Measurements from ENCODE around the gene ADNP.

ADNP gene

DNA sequence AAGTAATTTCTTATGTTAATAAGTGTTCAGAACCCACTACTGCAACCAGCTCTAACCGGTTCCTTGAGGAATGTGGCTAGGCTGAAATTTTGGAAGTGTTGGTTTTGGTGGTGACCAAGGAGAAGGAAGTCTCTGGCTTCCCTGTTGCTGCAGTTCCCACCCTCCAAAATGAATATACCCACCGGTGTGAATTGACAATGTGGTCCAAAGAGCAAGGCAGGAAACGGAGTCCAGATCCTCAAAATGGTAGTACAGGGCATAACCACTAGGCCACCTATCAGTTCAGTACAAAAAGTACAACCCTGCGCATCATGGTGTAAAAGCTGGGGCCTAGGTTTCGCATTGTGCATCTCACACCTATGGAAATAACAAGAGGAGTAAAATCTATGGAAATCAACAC lies 2.8 kb downstream of the ADNP start:
- Histone ChIP-seq H3K9ac (peak overlapping the region in 1 of 11 experiments; percentile 46; a peak in 3 of 22 replicates), H3K36me3 (peaks cover 20 to 69% (median 58%) of the 10 kb centered on the region in 11 experiments; a peak in 21 of 22 replicates), H3K4me2 (peak overlapping the region; percentile 84 to 95 (median 86)), H3K4me3 (peak overlapping the region; percentile 95 to 100 (median 99); a peak in 18 of 20 replicates), H3K27ac (peak overlapping the region in 2 of 11 experiments; percentile 99; a peak in 2 of 22 replicates), H4K20me1 (peaks cover 48 to 65% (median 58%) of the 10 kb centered on the region in 11 experiments), H3K27me3 (no peaks in the 10 kb centered on the region), H3K9me3 (replicated peaks in 1 of 11) (no peaks in the 10 kb centered on the region), H3K4me1 (peaks cover 52 to 72% (median 63%) of the 10 kb centered on the region in 10 experiments)
- TF ChIP-seq Cebpa-rat (IDR thresholded peaks at IDR 0.05): no peak

DNA sequence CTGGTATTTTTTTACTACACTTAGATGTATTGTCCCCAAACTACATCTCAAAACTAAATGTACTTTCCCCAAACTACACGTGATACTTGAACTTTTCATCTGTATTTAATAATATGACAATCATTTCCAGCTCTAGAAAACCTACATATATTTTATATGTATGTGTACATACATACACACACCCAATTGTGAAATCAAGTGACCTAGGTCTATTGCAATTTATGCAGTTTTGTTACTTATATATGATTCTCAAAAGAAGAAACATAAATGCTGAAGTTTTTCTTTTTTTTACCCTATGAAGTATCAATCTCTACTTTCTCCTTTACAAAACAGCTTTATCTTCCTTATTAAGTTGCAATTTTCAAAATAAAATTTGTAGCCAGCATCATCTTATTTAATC lies 4.7 kb downstream of the ADNP start:
- Histone ChIP-seq H3K4me1 (peaks cover 64 to 80% (median 73%) of the 10 kb centered on the region in 10 experiments), H3K27me3 (no peaks in the 10 kb centered on the region), H3K9ac (no peak overlapping the region), H3K4me3 (no peak overlapping the region), H3K9me3 (replicated peaks in 1 of 11) (no peaks in the 10 kb centered on the region), H4K20me1 (peaks cover 68 to 85% (median 77%) of the 10 kb centered on the region in 11 experiments), H3K4me2 (peak overlapping the region in 4 of 11 experiments; percentile 43 to 89 (median 69); a peak in 8 of 22 replicates), H3K27ac (no peak overlapping the region), H3K36me3 (peaks cover 17 to 82% (median 72%) of the 10 kb centered on the region in 11 experiments; a peak in 21 of 22 replicates)
- no peak for TF ChIP-seq Cebpa-rat (IDR thresholded peaks at IDR 0.05)

DNA sequence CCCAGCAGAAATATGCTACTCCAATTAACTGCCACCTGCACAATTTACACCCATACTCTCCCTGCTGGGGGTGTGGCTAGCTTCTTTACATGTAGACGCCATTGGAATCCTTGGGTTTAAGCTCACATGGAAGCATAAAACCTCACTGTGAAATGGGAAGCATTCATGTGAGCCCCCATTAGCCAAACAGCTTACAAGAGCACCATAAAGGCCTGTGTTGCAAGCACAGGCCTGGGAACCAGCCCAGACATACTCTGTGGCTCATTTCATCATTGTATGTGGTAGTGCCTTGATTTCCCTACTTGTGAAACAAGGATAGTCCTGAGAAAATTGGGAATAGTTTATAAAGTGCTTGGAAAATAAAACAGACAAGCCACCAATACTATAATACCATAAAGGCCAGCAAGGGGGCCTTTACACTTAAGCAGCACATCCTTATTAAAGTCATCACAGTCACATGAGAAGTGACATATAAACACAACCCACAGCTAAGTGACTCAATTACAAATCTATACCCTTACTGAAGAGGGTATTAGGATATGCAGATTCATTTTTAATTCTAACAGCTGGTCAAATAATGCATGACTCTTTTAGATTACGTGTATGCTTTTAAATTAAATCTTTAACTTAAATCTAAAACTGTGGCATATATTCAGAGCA lies 6.8 kb downstream of the ADNP start:
- peaks cover 89 to 100% (median 99%) of the 10 kb centered on the region in 11 experiments for H4K20me1 ChIP-seq
- H3K36me3 ChIP-seq: peaks cover 22 to 100% (median 88%) of the 10 kb centered on the region in 11 experiments
- H3K4me1 ChIP-seq: peaks cover 69 to 98% (median 94%) of the 10 kb centered on the region in 10 experiments

DNA sequence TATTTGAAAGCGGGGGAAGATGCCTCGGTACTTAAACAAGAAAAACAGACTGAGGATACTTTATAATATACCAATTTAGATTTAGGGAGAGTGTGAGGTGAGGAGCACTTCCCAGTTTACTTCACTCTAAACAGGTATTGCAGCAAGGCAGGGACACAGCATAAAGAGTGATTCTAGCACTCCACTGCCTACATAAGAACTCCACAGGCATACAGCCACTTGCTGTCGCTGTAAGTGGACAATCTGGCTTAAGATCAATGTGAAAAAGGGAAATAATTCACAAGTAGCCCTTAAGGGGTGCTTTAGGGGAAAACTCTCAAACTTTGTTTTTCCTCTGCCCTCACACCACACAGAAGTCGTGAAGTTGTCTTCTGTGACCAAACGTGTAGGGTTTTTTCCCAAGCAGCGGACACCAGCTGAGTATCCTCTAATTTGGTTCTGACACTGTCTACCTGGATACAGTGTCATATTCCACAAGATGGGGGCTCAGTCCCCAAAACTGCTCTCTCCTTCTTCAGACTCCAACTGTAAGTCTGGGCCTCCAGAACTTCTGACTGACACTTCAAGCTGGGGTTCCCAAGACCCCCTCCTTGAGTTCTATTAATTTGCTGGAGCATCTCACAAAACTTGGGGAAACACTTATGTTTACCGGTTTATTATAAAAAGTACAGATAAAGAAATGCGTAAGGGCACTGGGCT lies 9.3 kb downstream of the ADNP start:
- Histone ChIP-seq H3K27me3 (no peaks in the 10 kb centered on the region), H3K4me3 (no peak overlapping the region), H3K4me2 (peak overlapping the region; percentile 32 to 84 (median 53)), H4K20me1 (peaks cover 93 to 100% (median 100%) of the 10 kb centered on the region in 11 experiments), H3K9ac (peak overlapping the region in 8 of 11 experiments; percentile 16 to 62 (median 32); a peak in 9 of 22 replicates), H3K9me3 (replicated peaks in 1 of 11) (no peaks in the 10 kb centered on the region), H3K36me3 (peaks cover 19 to 92% (median 78%) of the 10 kb centered on the region in 11 experiments), H3K27ac (peak overlapping the region in 9 of 11 experiments; percentile 22 to 59 (median 37); a peak in 16 of 22 replicates), H3K4me1 (peaks cover 74 to 99% (median 94%) of the 10 kb centered on the region in 10 experiments)
- no peak for TF ChIP-seq Cebpa-rat (IDR thresholded peaks at IDR 0.05)

More for the DNA sequence above, 6.8 kb downstream of the ADNP start:
- Histone ChIP-seq H3K27ac (peak overlapping the region in 2 of 11 experiments; percentile 6 to 7; a peak in 1 of 22 replicates), H3K27me3 (no peaks in the 10 kb centered on the region), H3K4me3 (no peak overlapping the region), H3K4me2 (peak overlapping the region; percentile 20 to 84 (median 53)), H3K9me3 (replicated peaks in 1 of 11) (no peaks in the 10 kb centered on the region), H3K9ac (0 out of 22 replicates have a peak overlapping the region, but pooled peaks of 1 of the 11 experiments have one; percentile 13)
- no peak for TF ChIP-seq Cebpa-rat (IDR thresholded peaks at IDR 0.05)

DNA sequence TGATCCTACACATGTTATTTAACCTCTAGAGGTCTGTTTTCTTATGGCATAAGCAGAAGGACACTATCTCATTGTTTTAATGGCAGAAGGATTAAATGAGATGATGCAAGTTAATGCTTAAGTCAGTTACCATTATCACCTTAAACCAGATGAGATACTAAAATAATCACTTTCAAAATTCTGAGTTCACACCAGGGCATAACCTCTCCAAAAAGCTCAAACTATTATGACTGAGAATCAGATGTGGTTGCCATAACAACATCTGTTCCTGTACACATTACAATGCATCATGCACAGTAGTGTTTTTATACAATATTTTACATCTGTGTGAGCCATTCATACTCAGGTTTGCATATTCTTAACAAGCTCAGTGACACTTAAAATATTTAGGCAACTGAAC lies 10.2 kb downstream of the ADNP start:
- Histone ChIP-seq H3K9ac (no peak overlapping the region), H3K27ac (peak overlapping the region in 1 of 11 experiments; percentile 34; a peak in 2 of 22 replicates), H3K4me2 (peak overlapping the region in 2 of 11 experiments; percentile 30 to 84; a peak in 2 of 22 replicates), H3K4me1 (peaks cover 82 to 99% (median 97%) of the 10 kb centered on the region in 10 experiments), H3K36me3 (peaks cover 19 to 92% (median 78%) of the 10 kb centered on the region in 11 experiments), H3K4me3 (no peak overlapping the region), H3K27me3 (no peaks in the 10 kb centered on the region), H3K9me3 (replicated peaks in 1 of 11) (no peaks in the 10 kb centered on the region), H4K20me1 (peaks cover 100% of the 10 kb centered on the region in 11 experiments)
- TF ChIP-seq Cebpa-rat (IDR thresholded peaks at IDR 0.05): no peak

DNA sequence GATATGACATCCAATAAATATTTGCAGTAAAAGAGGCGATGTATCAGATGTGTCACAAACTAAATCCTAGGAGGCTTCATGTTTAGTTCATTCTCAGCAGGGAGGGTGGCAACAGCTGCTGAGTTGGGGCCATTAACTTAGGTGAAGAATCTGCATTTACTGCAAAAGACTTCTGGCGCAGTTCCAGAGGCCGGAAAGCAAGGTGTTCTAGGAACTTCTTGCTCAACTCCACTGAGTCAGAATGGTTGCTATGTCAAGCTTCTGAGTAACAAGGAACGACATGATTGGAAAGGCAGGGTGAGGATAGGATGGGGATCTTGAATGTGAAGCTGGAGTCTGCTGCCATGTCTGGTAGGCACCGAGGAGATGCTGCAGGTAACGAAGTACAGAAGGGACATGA lies 11.7 kb downstream of the ADNP start:
- Histone ChIP-seq H3K9me3 (replicated peaks in 1 of 11) (no peaks in the 10 kb centered on the region), H3K9ac (no peak overlapping the region), H3K27ac (no peak overlapping the region), H3K36me3 (peaks cover 12 to 91% (median 66%) of the 10 kb centered on the region in 11 experiments), H3K4me3 (no peak overlapping the region), H4K20me1 (peaks cover 100% of the 10 kb centered on the region in 11 experiments), H3K27me3 (no peaks in the 10 kb centered on the region), H3K4me2 (peak overlapping the region; percentile 6 to 51 (median 27); a peak in 15 of 22 replicates), H3K4me1 (peaks cover 70 to 97% (median 95%) of the 10 kb centered on the region in 10 experiments)
- no peak for TF ChIP-seq Cebpa-rat (IDR thresholded peaks at IDR 0.05)

DNA sequence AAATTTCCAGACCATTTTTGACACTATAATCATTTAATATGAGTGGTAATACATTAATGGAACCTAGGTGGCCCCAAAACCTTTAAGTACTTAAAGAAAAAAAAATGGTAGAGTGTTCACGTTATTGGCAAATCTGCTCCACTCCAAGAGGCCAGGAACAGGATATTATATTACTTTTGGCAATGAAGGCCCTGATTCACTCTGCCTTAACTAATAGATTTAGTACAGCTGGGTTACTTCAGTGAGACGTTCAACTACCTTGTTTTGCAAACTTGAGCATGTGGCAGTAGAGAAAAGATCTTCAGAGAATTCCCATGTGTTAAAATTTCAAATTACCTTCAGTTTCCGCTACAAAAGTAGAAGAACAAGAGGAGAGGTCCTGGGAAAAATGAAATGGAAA lies 12.8 kb downstream of the ADNP start:
- H3K4me3 ChIP-seq: no peak overlapping the region
- peaks cover 100% of the 10 kb centered on the region in 11 experiments for H4K20me1 ChIP-seq
- peak overlapping the region in 10 of 11 experiments; percentile 30 to 63 (median 52); a peak in 15 of 22 replicates for H3K4me2 ChIP-seq
- H3K9me3 ChIP-seq (replicated peaks in 1 of 11): no peaks in the 10 kb centered on the region
- H3K36me3 ChIP-seq: peaks cover 16 to 91% (median 65%) of the 10 kb centered on the region in 11 experiments
- no peak overlapping the region for H3K9ac ChIP-seq
- TF ChIP-seq Cebpa-rat (IDR thresholded peaks at IDR 0.05): no peak
- H3K27ac ChIP-seq: no peak overlapping the region
- no peaks in the 10 kb centered on the region for H3K27me3 ChIP-seq
- H3K4me1 ChIP-seq: peaks cover 71 to 97% (median 91%) of the 10 kb centered on the region in 10 experiments

DNA sequence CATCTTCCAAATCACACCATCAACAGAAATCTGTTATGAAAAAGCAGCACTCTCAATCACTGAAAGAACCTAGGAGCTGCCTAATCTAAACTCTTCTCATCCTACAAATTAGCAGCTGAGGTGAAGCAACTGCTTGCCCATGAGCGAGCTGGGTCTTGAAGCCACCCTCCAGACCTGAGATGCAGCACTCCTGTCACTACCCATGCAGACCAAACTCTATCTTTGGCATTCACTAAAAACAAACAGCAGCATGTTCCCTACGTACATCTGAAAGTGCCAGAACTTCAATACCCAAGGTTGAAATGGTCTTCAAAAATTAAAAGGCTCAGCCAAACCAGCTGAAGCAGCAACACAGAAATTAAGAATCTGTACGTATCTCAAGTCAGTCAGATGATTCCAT lies 14.3 kb downstream of the ADNP start:
- TF ChIP-seq Cebpa-rat (IDR thresholded peaks at IDR 0.05): no peak
- H3K4me2 ChIP-seq: peak overlapping the region; percentile 30 to 76 (median 53)
- H3K4me3 ChIP-seq: no peak overlapping the region
- peaks cover 57 to 90% (median 79%) of the 10 kb centered on the region in 10 experiments for H3K4me1 ChIP-seq
- peak overlapping the region in 2 of 11 experiments; percentile 6 to 39; a peak in 2 of 22 replicates for H3K9ac ChIP-seq
- H3K27me3 ChIP-seq: no peaks in the 10 kb centered on the region
- H4K20me1 ChIP-seq: peaks cover 100% of the 10 kb centered on the region in 11 experiments
- peak overlapping the region in 5 of 11 experiments; percentile 1 to 47 (median 17); a peak in 7 of 22 replicates for H3K27ac ChIP-seq
- H3K9me3 ChIP-seq (replicated peaks in 1 of 11): no peaks in the 10 kb centered on the region
- peaks cover 16 to 91% (median 65%) of the 10 kb centered on the region in 11 experiments for H3K36me3 ChIP-seq

Measured in BLaER1 treated with 17β-estradiol and CSF1 and Interleukin-3, amounts not matched to agents 10 nM and 100 nM (cell line).